HG02884 (cell line): ENCODE results near the gene BTNL9.
"Not testable (repeated sequence)": the region's sequence is repeated elsewhere in the genome, so short reads cannot be mapped to it uniquely, and the experiment has no call there.

Experiments
- ATAC-seq: cut with Tn5 transposase; IDR thresholded peaks from one replicate; pipeline ENCODE4 v1.9.1; 2021; ENCODE audit warnings: mild to moderate bottlenecking, moderate library complexity; ENCODE audit not compliant: unreplicated experiment

BTNL9 gene

GRCh38 chr5:181098762-181099601 lies 58.9 kb downstream of the BTNL9 start:
- no peak for ATAC-seq

- no peak for ATAC-seq
Measured at GRCh38 chr5:181099602-181100086, 59.6 kb downstream of the BTNL9 start.

- no peak for ATAC-seq
Measured at GRCh38 chr5:181100121-181100875, 60.2 kb downstream of the BTNL9 start.

GRCh38 chr5:181101030-181101641 lies 61.1 kb downstream of the BTNL9 start:
- ATAC-seq, result not testable (repeated sequence)

- not testable (repeated sequence) for ATAC-seq
Measured at GRCh38 chr5:181101930-181102674, 62.0 kb downstream of the BTNL9 start.

GRCh38 chr5:181104259-181104568 lies 64.1 kb downstream of the BTNL9 start:
- ATAC-seq, result not testable (repeated sequence)

GRCh38 chr5:181104606-181105390 lies 64.7 kb downstream of the BTNL9 start:
- ATAC-seq, result not testable (repeated sequence)

GRCh38 chr5:181105391-181106025 lies 65.4 kb downstream of the BTNL9 start:
- no peak for ATAC-seq

GRCh38 chr5:181107699-181108098 lies 67.6 kb downstream of the BTNL9 start:
- ATAC-seq, result no peak

- no peak for ATAC-seq
Measured at GRCh38 chr5:181108578-181109165, 68.6 kb downstream of the BTNL9 start.

GRCh38 chr5:181109489-181110013 lies 69.5 kb downstream of the BTNL9 start:
- no peak for ATAC-seq

GRCh38 chr5:181111010-181111409 lies 70.9 kb downstream of the BTNL9 start:
- no peak for ATAC-seq
